HG03457 (cell line): ENCODE data around the gene PPP2R5A.

Experiments
- ATAC-seq: cut with Tn5 transposase; IDR thresholded peaks from one replicate; pipeline ENCODE4 v1.9.1; 2021; ENCODE audit warnings: moderate number of reproducible peaks; ENCODE audit not compliant: unreplicated experiment

Gene PPP2R5A

DNA sequence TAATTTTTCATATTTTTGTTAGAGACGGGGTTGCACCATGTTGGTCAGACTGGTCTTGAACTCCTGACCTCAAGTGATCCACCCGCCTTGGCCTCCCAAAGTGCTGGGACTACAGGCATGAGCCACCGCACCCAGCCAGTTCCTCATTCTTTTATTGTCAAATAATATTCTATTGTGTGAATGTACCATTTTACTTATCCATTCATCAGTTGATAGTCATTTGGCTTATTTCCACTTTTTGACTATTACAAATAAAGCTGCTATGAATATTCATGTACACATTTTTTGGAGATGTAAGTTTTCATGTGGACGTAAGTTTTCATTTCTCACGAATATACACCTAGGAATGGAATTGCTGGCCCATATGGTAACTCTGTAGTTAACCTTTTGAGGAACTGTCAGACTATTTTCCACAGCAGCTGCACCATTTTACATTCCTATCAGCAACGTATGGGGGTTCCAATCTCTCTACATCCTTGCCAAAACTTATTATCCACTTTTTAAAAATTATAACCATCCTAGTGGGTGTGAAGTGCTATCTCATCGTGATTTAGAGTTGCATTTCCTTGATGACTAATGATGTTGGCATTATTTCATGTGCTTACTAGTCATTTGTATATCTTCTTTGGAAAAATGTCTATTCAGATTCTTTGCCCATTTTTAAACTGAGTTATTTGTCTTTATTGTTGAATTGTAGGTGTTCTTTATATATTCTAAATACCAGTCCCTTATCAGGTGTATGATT is 116.8 kb downstream of the PPP2R5A start:
- no peak for ATAC-seq

DNA sequence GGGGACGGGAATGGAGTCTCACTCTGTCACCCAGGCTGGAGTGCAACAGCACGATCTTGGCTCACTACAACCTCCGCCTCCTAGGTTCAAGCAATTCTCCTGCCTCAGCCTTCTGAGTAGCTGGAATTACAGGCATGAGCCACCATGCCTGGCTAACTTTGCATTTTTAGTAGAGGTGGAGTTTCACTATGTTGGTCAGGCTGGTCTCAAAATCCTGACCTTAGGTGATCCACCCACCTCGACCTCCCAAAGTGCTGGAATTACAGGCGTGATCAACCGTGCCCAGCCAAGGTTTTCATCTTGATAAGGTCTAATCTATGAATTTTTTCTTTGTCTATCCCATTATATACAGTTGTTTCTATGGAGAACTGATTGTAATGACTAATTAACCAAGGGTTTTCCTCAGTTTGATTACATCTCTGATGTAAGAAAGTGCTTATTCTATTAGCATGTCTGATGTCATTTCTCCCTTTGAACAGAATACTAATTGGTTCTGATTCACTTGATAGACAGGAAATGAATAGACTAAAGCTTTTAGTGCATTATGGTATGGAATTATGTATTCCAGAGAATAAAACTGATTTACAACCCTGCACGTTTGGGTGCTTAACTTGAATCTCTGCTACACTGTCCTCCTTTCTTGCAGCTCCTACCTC is 117.6 kb downstream of the PPP2R5A start:
- ATAC-seq: no peak

DNA sequence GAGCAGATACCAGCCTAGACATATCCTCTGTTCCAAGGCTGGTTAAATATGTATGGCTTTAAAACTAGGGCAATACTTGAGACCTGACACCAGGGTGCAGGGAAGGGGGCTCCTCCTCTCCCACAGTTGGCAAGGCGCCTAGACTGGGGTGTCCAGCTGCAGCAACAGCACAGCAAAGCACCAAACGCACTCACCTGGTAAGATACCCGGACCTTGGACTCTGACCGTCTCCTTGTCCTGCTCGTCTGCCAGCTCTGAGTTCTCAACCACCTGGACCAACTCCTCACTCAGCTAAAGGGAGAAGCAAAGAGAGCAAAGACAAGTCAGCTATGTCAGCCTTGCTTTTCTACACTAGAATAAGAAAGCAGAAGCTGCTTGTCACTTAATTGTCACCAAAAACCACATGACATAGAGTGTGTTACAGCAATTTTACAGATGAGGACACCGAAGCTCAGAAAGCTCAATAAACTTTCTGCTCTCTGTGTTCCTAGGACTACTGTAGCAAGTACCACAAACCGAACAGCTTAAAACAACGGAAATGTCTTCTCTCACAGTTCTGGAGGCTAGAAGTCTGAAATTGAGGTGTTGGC is 125.1 kb downstream of the PPP2R5A start:
- ATAC-seq: no peak
